GM10266 (cell line): ENCODE results near the gene SMC1A.

Experiments used
- DNase-seq: peaks from one replicate; pipeline ENCODE4 v3.0.0; 2012; ENCODE audit errors: extremely low spot score
- TF ChIP-seq, protein P1 (sequence below): IDR thresholded peaks from 2 replicates; pipeline ENCODE4 v1.5.1; 2012; ENCODE audit warnings: mild to moderate bottlenecking, low read depth; ENCODE audit not compliant: control insufficient read depth, insufficient read depth; ENCODE audit errors: missing control alignments

SMC1A gene

DNA sequence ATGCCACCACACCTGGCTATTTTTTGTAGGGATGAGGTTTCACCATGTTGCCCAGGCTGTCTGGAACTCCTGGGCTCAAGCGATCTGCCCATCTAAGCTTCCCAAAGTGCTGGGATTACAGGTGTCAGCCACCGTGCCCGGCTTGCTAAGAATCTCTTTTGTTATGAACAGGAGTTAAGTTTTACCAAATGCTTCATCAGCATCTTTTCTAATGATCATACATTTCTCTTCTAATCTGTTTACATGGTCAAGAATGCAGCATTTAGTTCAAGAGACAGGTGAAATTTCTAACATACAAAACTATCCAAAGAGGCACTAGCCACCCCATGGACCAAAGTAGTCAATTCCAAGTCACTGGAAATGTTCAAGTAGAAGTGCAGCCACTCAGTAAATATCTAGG, 88.6 kb downstream of the SMC1A start:
- no peak for DNase-seq
- TF ChIP-seq, protein P1, sequence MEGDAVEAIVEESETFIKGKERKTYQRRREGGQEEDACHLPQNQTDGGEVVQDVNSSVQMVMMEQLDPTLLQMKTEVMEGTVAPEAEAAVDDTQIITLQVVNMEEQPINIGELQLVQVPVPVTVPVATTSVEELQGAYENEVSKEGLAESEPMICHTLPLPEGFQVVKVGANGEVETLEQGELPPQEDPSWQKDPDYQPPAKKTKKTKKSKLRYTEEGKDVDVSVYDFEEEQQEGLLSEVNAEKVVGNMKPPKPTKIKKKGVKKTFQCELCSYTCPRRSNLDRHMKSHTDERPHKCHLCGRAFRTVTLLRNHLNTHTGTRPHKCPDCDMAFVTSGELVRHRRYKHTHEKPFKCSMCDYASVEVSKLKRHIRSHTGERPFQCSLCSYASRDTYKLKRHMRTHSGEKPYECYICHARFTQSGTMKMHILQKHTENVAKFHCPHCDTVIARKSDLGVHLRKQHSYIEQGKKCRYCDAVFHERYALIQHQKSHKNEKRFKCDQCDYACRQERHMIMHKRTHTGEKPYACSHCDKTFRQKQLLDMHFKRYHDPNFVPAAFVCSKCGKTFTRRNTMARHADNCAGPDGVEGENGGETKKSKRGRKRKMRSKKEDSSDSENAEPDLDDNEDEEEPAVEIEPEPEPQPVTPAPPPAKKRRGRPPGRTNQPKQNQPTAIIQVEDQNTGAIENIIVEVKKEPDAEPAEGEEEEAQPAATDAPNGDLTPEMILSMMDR = no peak

DNA sequence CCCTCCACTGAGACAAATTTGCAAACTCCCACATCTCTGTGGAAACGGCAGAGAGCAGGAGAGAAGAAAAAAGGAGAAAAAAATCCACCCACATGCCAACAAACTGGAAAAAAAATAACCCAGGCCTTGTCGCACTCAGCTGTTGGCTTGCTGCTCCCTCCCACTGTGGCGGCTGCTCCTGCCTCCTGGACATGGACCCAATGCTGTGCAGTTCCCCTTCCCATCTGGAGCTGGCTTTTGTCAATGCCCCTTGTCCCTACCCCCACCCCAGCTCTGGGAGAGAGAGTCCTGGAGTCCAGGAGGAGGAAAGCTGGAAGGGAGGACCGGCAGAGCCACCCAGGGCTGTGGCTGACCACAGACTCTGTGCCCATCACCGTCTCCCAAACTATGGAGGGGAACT, 90.2 kb downstream of the SMC1A start:
- TF ChIP-seq, protein P1 = no peak
- no peak for DNase-seq

DNA sequence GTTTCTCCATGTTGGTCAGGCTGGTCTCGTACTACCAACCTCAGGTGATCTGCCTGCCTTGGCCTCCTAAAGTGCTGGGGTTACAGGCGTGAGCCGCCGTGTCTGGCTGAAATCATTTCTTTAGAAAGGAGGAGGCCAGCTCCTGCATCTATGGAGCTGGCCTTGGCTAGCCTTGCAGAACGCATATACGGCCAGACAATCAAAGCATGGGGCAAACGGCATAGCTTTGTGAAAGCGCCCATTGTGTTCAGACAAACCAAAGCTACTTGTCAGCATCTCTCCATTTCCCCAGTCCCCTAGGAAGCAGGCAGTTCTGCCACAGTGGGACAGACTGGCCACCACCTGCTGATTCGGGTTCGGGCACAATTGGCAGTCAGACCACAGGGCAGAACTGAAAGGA, 92.1 kb downstream of the SMC1A start:
- TF ChIP-seq, protein P1 = no peak
- no peak for DNase-seq

DNA sequence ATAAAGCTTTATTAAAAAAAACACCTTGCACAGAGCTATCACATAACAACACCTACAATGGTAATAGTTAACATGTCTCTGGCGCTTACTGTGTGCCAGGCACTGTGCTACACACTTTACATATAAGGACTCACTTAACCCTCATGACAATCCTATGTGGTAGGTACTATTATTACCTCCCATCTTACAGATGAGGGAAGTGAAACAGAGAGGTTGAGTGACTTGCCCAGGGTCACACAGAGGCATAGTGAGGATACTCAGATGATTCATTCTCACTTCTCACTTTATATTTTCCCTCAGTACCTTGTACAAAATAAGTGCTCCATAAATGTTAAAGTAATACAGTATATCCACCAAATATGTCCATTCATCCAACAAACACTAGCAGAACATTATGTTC, 97.7 kb downstream of the SMC1A start:
- TF ChIP-seq, protein P1 = no peak
- no peak for DNase-seq
